Liver (tissue), 3 donors: Measurements from ENCODE around the gene AXDND1.

Experiments
- CTCF ChIP-seq: fragments of 150-350 bp; IDR thresholded peaks from 2 replicates; pipeline ENCODE4 v1.5.1; 2017; ENCODE audit warnings: improper control_type of control experiment, low read depth, low read length; ENCODE audit not compliant: missing input control
- FOXA1 ChIP-seq: IDR thresholded peaks from 2 replicates; pipeline ENCODE4 v1.6.1; 2016; ENCODE audit warnings: antibody characterized with exemption
- HNF4G ChIP-seq: IDR thresholded peaks from 2 replicates; pipeline ENCODE4 v1.6.1; 2016; ENCODE audit warnings: antibody characterized with exemption
- JUND ChIP-seq, 2 donors: IDR thresholded peaks; 2 replicates each; pipeline ENCODE4 v1.6.1; 2016; ENCODE audit warnings: antibody characterized with exemption in 2 of 2
- REST ChIP-seq: IDR thresholded peaks from 2 replicates; pipeline ENCODE4 v1.6.1; 2016; ENCODE audit warnings: antibody characterized with exemption, mild to moderate bottlenecking
- SP1 ChIP-seq: IDR thresholded peaks from 2 replicates; pipeline ENCODE4 v1.6.1; 2018; ENCODE audit warnings: antibody characterized with exemption, mild to moderate bottlenecking
- TAF1 ChIP-seq: conservative IDR thresholded peaks from 2 replicates; pipeline ENCODE4 v1.6.1; 2016; ENCODE audit warnings: antibody characterized with exemption, mild to moderate bottlenecking
- YY1 ChIP-seq: IDR thresholded peaks from 2 replicates; pipeline ENCODE4 v1.6.1; 2016; ENCODE audit warnings: antibody characterized with exemption, mild to moderate bottlenecking
- donor health status: healthy.
- donor health status: healthy.

- TF ChIP-seq CTCF (peak; percentile 8), FOXA1 (no peak), HNF4G (no peak), SP1 (no peak), REST (no peak), YY1 (no peak), TAF1 (no peak), JUND (IDR thresholded peaks at IDR 0.05) (no peak)
Observed at GRCh38 chr1:179447489-179447888, 81.7 kb downstream of the AXDND1 start.
